H1 (cell line): ENCODE results near the gene MAP4K4. TPM values are rescaled to one million over a fixed set of nuclear protein-coding genes. Genes with fewer than 3 reads are reported as not detected.

Experiments
- CTCF ChIA-PET: fragments of 300-600 bp; sonication (Branson Sonifier 250); formaldehyde crosslinking; loops from one replicate; lab custom pipeline; 2021; ENCODE audit not compliant: partially characterized antibody; lab: Charles Lee
- POLR2A ChIA-PET: fragments of 300-600 bp; sonication (Branson Sonifier 250); formaldehyde crosslinking; loops from one replicate; lab custom pipeline; 2021; ENCODE audit warnings: inconsistent platforms; ENCODE audit not compliant: partially characterized antibody; lab: Charles Lee
- DNase-seq, 2 experiments: peaks; one replicate each; pipeline versions ENCODE4 v3.0.0 to v3.0.0-alpha.2; 2010 to 2022; ENCODE audit warnings: low spot score in 2 of 2, low read depth in 1 of 2, mixed read lengths in 1 of 2
- FAIRE-seq: peaks from 2 replicates; lab custom pipeline; 2011; peaks lifted over from hg19 to GRCh38; lab: Jason Lieb, UNC
- H2AFZ ChIP-seq: 2 replicates; pipeline ENCODE4 v1.8.1; 2012; ENCODE audit warnings: low read length, inconsistent platforms
- H2AK5ac ChIP-seq: 2 replicates; pipeline ENCODE4 v1.6.1; 2013; ENCODE audit warnings: low read depth, low read length
- H2BK120ac ChIP-seq: replicated peaks from 2 replicates; pipeline ENCODE3; 2013; ENCODE audit warnings: low read depth, low read length, inconsistent platforms
- H2BK12ac ChIP-seq: 2 replicates; pipeline ENCODE4 v1.6.1; 2013; ENCODE audit warnings: low read depth, low read length
- H2BK15ac ChIP-seq: 2 replicates; pipeline ENCODE4 v1.6.1; 2013; ENCODE audit warnings: low read length
- H2BK20ac ChIP-seq: 2 replicates; pipeline ENCODE4 v1.6.1; 2013; ENCODE audit warnings: low read length
- H2BK5ac ChIP-seq: 2 replicates; pipeline ENCODE4 v1.6.1; 2013; ENCODE audit warnings: low read depth, low read length
- H3K14ac ChIP-seq: 2 replicates; pipeline ENCODE4 v1.6.1; 2013; ENCODE audit warnings: inconsistent platforms; ENCODE audit not compliant: insufficient read length
- H3K18ac ChIP-seq: 2 replicates; pipeline ENCODE4 v1.6.1; 2013; ENCODE audit warnings: low read length; ENCODE audit errors: extremely low read depth
- H3K23ac ChIP-seq: 2 replicates; pipeline ENCODE4 v1.6.1; 2013; ENCODE audit warnings: inconsistent platforms; ENCODE audit not compliant: insufficient read length
- H3K23me2 ChIP-seq: 2 replicates; pipeline ENCODE4 v1.6.1; 2013; ENCODE audit warnings: low read depth, low read length
- H3K27ac ChIP-seq: 2 replicates; pipeline ENCODE4 v1.6.1; 2011; ENCODE audit warnings: low read depth, low read length, inconsistent platforms
- H3K27me3 ChIP-seq, 4 experiments: replicated peaks in 1 of 4; 1 replicate in 1 of 4; 2 replicates in 3 of 4; pipeline versions ENCODE4 v1.6.1 to v1.8.1; 2011 to 2013; ENCODE audit warnings: low read length in 3 of 4, mild to moderate bottlenecking in 3 of 4, inconsistent platforms in 2 of 4, mixed read lengths in 2 of 4, moderate library complexity in 1 of 4; ENCODE audit not compliant: control insufficient read depth in 3 of 4, insufficient read depth in 3 of 4; ENCODE audit errors: extremely low read depth in 1 of 4
- H3K36me3 ChIP-seq, 4 experiments: 2 replicates each; pipeline versions ENCODE4 v1.6.1 to v1.8.1; 2011 to 2013; ENCODE audit warnings: mild to moderate bottlenecking in 4 of 4, low read length in 3 of 4, moderate library complexity in 2 of 4, control low read depth in 1 of 4, inconsistent platforms in 1 of 4; ENCODE audit not compliant: insufficient read depth in 4 of 4, control insufficient read depth in 2 of 4
- H3K4ac ChIP-seq: replicated peaks from 2 replicates; pipeline ENCODE3; 2013; ENCODE audit warnings: low read length, low read depth, mixed read lengths, inconsistent platforms; ENCODE audit not compliant: insufficient read length
- H3K4me1 ChIP-seq, 4 experiments: replicated peaks in 1 of 4; 1 replicate in 1 of 4; 2 replicates in 3 of 4; pipeline versions ENCODE4 v1.6.1 to v1.8.1; 2011 to 2013; ENCODE audit warnings: low read length in 3 of 4, inconsistent platforms in 2 of 4, mixed read lengths in 1 of 4; ENCODE audit not compliant: insufficient read depth in 4 of 4, control insufficient read depth in 3 of 4
- H3K4me2 ChIP-seq, 2 experiments: 2 replicates each; pipeline versions ENCODE4 v1.6.1 to v1.8.1; 2011 to 2013; ENCODE audit warnings: low read depth in 2 of 2, low read length in 2 of 2, control low read depth in 1 of 2, inconsistent platforms in 1 of 2, mild to moderate bottlenecking in 1 of 2; ENCODE audit not compliant: insufficient read depth in 1 of 2
- H3K4me3 ChIP-seq, 4 experiments: fragments of 200-600, 300-600 bp in 1 of 4; sonication (generic), shearing (Covaris generic), sonication (Bioruptor Twin) in 1 of 4; 2 replicates each; pipeline versions ENCODE4 v1.5.1 to v1.8.1; 2011 to 2016; ENCODE audit warnings: low read length in 4 of 4, low read depth in 3 of 4, control low read depth in 2 of 4, inconsistent platforms in 2 of 4, mild to moderate bottlenecking in 2 of 4, mixed read lengths in 1 of 4, moderate library complexity in 1 of 4; ENCODE audit not compliant: insufficient read depth in 2 of 4; ENCODE audit errors: extremely low read depth in 1 of 4
- H3K56ac ChIP-seq: replicated peaks from 2 replicates; pipeline ENCODE3; 2013; ENCODE audit warnings: low read depth, mild to moderate bottlenecking, mixed read lengths, low read length, inconsistent platforms; ENCODE audit not compliant: insufficient read length
- H3K79me1 ChIP-seq: 2 replicates; pipeline ENCODE4 v1.6.1; 2013; ENCODE audit warnings: low read depth, low read length, control low read depth
- H3K79me2 ChIP-seq, 2 experiments: 2 replicates each; pipeline versions ENCODE4 v1.6.1 to v1.8.1; 2012 to 2013; ENCODE audit warnings: low read length in 2 of 2, mild to moderate bottlenecking in 2 of 2, inconsistent platforms in 1 of 2; ENCODE audit not compliant: insufficient read depth in 2 of 2, control insufficient read depth in 1 of 2
- H3K9ac ChIP-seq, 4 experiments: replicated peaks in 1 of 4; 1 replicate in 1 of 4; 2 replicates in 3 of 4; pipeline versions ENCODE4 v1.6.1 to v1.8.1; 2011 to 2013; ENCODE audit warnings: low read depth in 3 of 4, low read length in 3 of 4, control low read depth in 2 of 4, mild to moderate bottlenecking in 2 of 4, moderate library complexity in 2 of 4, inconsistent platforms in 1 of 4; ENCODE audit errors: extremely low read depth in 1 of 4
- H3K9me3 ChIP-seq, 2 experiments: 2 replicates each; pipeline versions ENCODE4 v1.6.1 to v1.8.1; 2012 to 2013; ENCODE audit warnings: mild to moderate bottlenecking in 2 of 2, moderate library complexity in 2 of 2, control low read depth in 1 of 2, inconsistent platforms in 1 of 2, low read depth in 1 of 2, low read length in 1 of 2, mixed read lengths in 1 of 2; ENCODE audit not compliant: insufficient read depth in 2 of 2
- H4K20me1 ChIP-seq, 2 experiments: replicated peaks in 1 of 2; 2 replicates each; pipeline versions ENCODE3 to v1.8.1; 2011 to 2013; ENCODE audit warnings: inconsistent platforms in 2 of 2, low read length in 2 of 2, mild to moderate bottlenecking in 1 of 2; ENCODE audit not compliant: insufficient read depth in 2 of 2, control insufficient read depth in 1 of 2
- H4K5ac ChIP-seq: 2 replicates; pipeline ENCODE4 v1.6.1; 2013; ENCODE audit warnings: low read length, low read depth, mixed read lengths, inconsistent platforms; ENCODE audit not compliant: insufficient read length
- H4K8ac ChIP-seq: 2 replicates; pipeline ENCODE4 v1.8.0; 2013; ENCODE audit warnings: mild to moderate bottlenecking, moderate library complexity, low read length, inconsistent platforms; ENCODE audit not compliant: insufficient read depth; ENCODE audit errors: extremely low read depth
- H4K91ac ChIP-seq: replicated peaks from 2 replicates; pipeline ENCODE3; 2013; ENCODE audit warnings: low read length, mixed read lengths, inconsistent platforms; ENCODE audit not compliant: insufficient read length
- ATF2 ChIP-seq: IDR thresholded peaks from 2 replicates; pipeline ENCODE4 v1.6.1; 2012; ENCODE audit warnings: low read length, inconsistent platforms
- CHD1 ChIP-seq: IDR thresholded peaks from 2 replicates; pipeline ENCODE4 v1.6.1; 2012; ENCODE audit warnings: low read depth, low read length, improper control_type of control experiment
- CHD2 ChIP-seq: IDR thresholded peaks from 2 replicates; pipeline ENCODE4 v1.6.1; 2012; ENCODE audit warnings: low read length, improper control_type of control experiment
- CTCF ChIP-seq, 3 experiments: IDR thresholded peaks; 1 replicate in 2 of 3; 2 replicates in 1 of 3; pipeline versions ENCODE4 v1.5.1 to v1.6.1; 2011; ENCODE audit warnings: low read length in 3 of 3, mild to moderate bottlenecking in 3 of 3, inconsistent platforms in 2 of 3, low read depth in 1 of 3, moderate library complexity in 1 of 3; ENCODE audit not compliant: insufficient read depth in 1 of 3; ENCODE audit errors: control extremely low read depth in 1 of 3
- GTF2F1 ChIP-seq: IDR thresholded peaks from 2 replicates; pipeline ENCODE4 v1.6.1; 2012; ENCODE audit warnings: low read depth, low read length, improper control_type of control experiment, borderline replicate concordance
- JUND ChIP-seq: IDR thresholded peaks from 2 replicates; pipeline ENCODE4 v1.6.1; 2011; ENCODE audit warnings: mild to moderate bottlenecking, improper control_type of control experiment, low read length
- NANOG ChIP-seq: IDR thresholded peaks from 2 replicates; pipeline ENCODE4 v1.6.1; 2011; ENCODE audit warnings: low read length, low read depth, mild to moderate bottlenecking, inconsistent platforms; ENCODE audit not compliant: insufficient read depth, poor library complexity, severe bottlenecking
- RBBP5 ChIP-seq: IDR thresholded peaks from 2 replicates; pipeline ENCODE4 v1.7.1; 2012; ENCODE audit warnings: low read depth, mild to moderate bottlenecking, inconsistent platforms, low read length, moderate library complexity, borderline replicate concordance
- SUZ12 ChIP-seq: fragments of 200-600 bp; sonication (generic); IDR thresholded peaks from 2 replicates; pipeline ENCODE4 v1.6.1; 2012; ENCODE audit warnings: mild to moderate bottlenecking, inconsistent platforms, low read length, moderate library complexity, mixed read lengths
- ZNF274 ChIP-seq: IDR thresholded peaks from 2 replicates; pipeline ENCODE4 v1.7.0; 2012; ENCODE audit warnings: low read length, borderline replicate concordance; ENCODE audit errors: extremely low read depth
- WGBS, 2 experiments: shearing (Covaris generic) in 1 of 2; methylation state at CpG; one replicate each; pipeline versions ENCODE4 v1.1.6 to v1.1.7; 2013 to 2015; ENCODE audit warnings: low lambda C conversion rate in 2 of 2, mixed read lengths in 2 of 2, inconsistent platforms in 1 of 2, low coverage in 1 of 2, missing lambda C conversion rate in 1 of 2; ENCODE audit not compliant: insufficient replicate concordance in 2 of 2, insufficient coverage in 1 of 2, insufficient read length in 1 of 2; ENCODE audit errors: extremely low coverage in 1 of 2, missing lambda C conversion rate in 1 of 2; 5-methylcytosine and 5-hydroxymethylcytosine counted together
- polyA plus RNA-seq, 7 experiments: library from polyadenylated mRNA; depleted of rRNA in 3 of 7; stranded (reverse) in 5 of 7; unstranded in 2 of 7; fragments of >200 nt in 5 of 7; fragments of 200-250 nt in 2 of 7; gene quantifications; 1 replicate in 5 of 7; 2 replicates in 1 of 7; 4 replicates in 1 of 7; pipeline versions ENCODE4 v1.2.1 to v1.2.3, GENCODE V29; 2011 to 2013; ENCODE audit warnings: missing spikeins in 2 of 7, mixed read lengths in 2 of 7
- total RNA-seq: library from RNA; stranded (reverse); fragmentation: NEBNext Ultra II Directional; extraction: Animal tissue kit (Norgen Biotek cat#: 25700); gene quantifications from 2 replicates; pipeline ENCODE4 v1.2.1, GENCODE V29; 2021

MAP4K4 gene
- total and polyA plus RNA-seq, 2 of the 8 experiments (the other 6 are each of a cell fraction or from before 2014, with no cell fraction given): 53.2 to 138 TPM

GRCh38 chr2:101672047-101672446 lies 25.5 kb upstream of the MAP4K4 start:
- Histone ChIP-seq H2BK120ac (no peak overlapping the region), H4K5ac (no peak overlapping the region), H2BK5ac (no peak overlapping the region), H3K4me1 (no peaks in the 10 kb centered on the region), H3K36me3 (no peaks in the 10 kb centered on the region), H4K91ac (no peak overlapping the region), H3K23ac (no peak overlapping the region), H3K9me3 (peaks cover 0 to 4% of the 10 kb centered on the region in 2 experiments; a peak in 2 of 4 replicates), H4K20me1 (no peaks in the 10 kb centered on the region), H2AK5ac (no peak overlapping the region), H2BK12ac (no peak overlapping the region), H2BK20ac (no peak overlapping the region), H3K56ac (no peak overlapping the region), H3K23me2 (no peaks in the 10 kb centered on the region), H3K18ac (no peak overlapping the region), H3K79me1 (no peaks in the 10 kb centered on the region), H3K27me3 (no peaks in the 10 kb centered on the region), H2BK15ac (no peak overlapping the region), H4K8ac (no peak overlapping the region), H3K4me2 (no peak overlapping the region), H3K79me2 (no peaks in the 10 kb centered on the region), H3K14ac (no peak overlapping the region), H3K27ac (no peak overlapping the region), H3K4ac (no peak overlapping the region), H3K4me3 (no peak overlapping the region), H3K9ac (no peak overlapping the region), H2AFZ (no peak overlapping the region)
- DNase-seq (no peak), FAIRE-seq (no peak)
- no peak for TF ChIP-seq JUND
- no peak for TF ChIP-seq SUZ12
- TF ChIP-seq GTF2F1: no peak
- TF ChIP-seq CHD2: no peak
- TF ChIP-seq RBBP5: no peak
- no peak for TF ChIP-seq ZNF274
- no peak for TF ChIP-seq NANOG
- no peak for TF ChIP-seq ATF2
- TF ChIP-seq CTCF (IDR thresholded peaks at IDR 0.05; ENCODE audit: control extremely low read depth in 1 of 3, insufficient read depth in 1 of 3, low read depth in 1 of 3, low read length in 3 of 3): no peak
- TF ChIP-seq CHD1: no peak
- ChIA-PET CTCF (no interaction called here), POLR2A (no interaction called here)
- 79% methylated on average over 2 of the region's 2 CpGs; no CpG with 5 or more reads in 1 of the 2 experiments for WGBS, 2 experiments
